CD4-positive, alpha-beta T cell treated with Interleukin-21 for 1 hour (primary cell): ENCODE data around the gene GLIPR1L1.

Source experiments
- DNase-seq: peaks from one replicate; pipeline ENCODE4 v3.0.0-alpha.2; 2020

GLIPR1L1 gene

DNA sequence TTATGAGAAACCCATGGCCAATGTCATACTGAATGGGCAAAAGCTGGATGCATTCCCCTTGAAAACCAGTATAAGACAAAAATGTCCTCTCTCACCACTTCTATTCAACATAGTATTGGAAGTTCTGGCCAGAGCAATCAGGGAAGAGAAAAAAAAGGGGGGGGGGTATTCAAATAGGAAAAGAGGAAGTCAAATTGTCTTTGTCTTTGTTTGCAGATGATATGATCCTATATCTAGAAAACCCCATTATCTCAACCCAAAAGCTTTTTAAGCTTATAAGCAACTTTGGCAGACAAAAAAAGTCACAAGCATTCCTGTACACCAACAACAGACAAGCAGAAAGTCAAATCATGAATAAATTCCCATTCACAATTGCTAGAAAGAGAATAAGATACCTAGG lies 19.5 kb downstream of the GLIPR1L1 start:
- no peak for DNase-seq

DNA sequence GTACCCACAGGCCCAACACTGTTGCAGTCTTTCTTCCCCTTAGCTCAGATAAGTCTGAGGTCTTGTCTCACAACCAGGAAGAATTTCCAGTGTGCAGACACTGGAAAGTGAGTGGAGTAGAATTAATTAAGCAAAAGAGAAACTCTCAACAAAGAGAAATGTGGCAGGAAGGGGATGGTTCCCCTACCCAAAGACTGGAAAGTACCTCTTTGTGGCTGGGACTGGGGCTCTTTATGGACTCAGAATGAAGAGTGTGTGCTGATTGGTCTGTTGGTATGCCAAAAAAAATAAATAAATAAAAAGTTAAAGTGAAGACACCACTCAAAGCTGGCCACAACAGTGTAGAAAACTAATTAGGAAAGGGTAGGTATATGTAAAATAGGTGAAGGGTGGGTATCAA lies 26.4 kb downstream of the GLIPR1L1 start:
- DNase-seq: peak; percentile 4

DNA sequence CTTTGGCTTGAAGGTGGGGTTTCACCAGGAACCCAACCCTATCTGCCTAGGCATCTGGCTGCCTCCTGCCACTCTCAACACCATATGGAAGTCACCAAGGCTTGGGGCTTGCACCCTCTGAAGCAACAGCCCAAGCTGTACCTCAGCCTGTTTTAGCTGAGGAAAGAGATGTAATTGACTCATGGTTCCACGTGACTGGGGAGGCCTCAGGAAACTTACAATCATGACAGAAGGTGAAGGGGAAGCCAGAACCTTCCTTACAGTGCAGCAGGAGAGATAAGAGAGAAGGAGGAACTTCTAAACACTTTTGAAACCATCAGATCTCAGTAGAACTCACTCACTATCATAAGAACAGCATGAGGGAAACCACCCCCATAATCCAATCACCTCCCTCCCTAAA lies 26.9 kb downstream of the GLIPR1L1 start:
- DNase-seq: no peak

DNA sequence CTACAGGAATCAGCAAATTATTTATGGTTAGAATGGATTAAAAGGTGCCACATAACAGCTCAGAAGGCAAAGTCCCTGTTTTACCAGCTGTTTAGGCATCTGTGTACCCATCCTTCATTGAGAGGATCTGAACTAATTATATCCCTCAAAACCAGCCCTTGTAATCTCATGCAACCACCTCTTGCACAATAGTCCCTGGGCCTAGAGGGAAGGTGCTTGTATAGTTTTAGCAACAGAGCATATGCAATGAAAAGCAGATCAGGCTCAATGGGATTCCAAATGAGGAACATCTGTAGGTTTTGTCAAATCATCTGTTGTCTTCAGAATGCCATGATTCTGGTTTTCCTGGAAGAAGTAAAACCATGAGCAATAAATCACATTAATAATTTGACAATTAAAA lies 30.4 kb downstream of the GLIPR1L1 start:
- DNase-seq: no peak

GRCh38 chr12:75366629-75367028 lies 32.2 kb downstream of the GLIPR1L1 start:
- DNase-seq: no peak

GRCh38 chr12:75374971-75375370 lies 40.5 kb downstream of the GLIPR1L1 start:
- DNase-seq: no peak

DNA sequence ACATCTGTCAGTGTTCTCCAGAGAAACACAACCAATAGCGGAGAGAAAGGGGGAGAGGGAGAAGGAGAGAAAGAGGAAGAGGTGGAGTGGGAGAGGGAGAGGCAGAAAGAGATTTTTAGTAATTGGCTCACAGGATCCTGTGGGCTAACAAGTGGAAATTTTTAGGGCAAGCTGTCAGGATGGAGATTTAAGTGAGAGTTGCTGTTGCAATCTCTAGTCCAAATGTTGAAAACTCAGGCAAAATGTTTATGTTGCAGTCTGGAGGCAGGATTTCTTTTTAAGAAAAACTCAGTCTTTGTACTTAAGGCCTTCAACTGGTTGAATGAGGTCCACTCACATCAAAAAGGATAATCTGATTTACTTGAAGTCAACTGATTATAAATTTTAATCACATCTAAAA lies 43.9 kb downstream of the GLIPR1L1 start:
- DNase-seq: no peak

- no peak for DNase-seq
These were observed 54.6 kb downstream of the GLIPR1L1 start for GRCh38 chr12:75389061-75389460.

DNA sequence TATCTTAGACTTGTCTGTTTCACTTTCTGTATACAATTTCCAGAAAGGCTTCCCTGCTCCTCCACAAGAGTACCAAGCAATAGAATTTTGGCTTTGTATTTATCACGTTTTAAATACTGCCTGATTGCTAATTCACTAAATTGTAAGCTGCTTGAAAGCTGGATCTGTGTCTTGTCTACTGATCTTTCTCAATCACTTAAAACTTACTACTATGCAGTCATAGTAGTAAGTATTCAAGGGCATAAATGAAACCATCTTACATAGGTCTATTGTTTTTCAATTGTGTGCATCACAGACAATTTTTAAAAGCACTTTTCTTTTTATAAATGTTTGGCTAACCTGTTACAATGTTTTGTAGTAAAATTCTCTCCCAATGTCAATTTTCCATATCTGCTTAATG lies 55.2 kb downstream of the GLIPR1L1 start:
- DNase-seq: no peak

DNA sequence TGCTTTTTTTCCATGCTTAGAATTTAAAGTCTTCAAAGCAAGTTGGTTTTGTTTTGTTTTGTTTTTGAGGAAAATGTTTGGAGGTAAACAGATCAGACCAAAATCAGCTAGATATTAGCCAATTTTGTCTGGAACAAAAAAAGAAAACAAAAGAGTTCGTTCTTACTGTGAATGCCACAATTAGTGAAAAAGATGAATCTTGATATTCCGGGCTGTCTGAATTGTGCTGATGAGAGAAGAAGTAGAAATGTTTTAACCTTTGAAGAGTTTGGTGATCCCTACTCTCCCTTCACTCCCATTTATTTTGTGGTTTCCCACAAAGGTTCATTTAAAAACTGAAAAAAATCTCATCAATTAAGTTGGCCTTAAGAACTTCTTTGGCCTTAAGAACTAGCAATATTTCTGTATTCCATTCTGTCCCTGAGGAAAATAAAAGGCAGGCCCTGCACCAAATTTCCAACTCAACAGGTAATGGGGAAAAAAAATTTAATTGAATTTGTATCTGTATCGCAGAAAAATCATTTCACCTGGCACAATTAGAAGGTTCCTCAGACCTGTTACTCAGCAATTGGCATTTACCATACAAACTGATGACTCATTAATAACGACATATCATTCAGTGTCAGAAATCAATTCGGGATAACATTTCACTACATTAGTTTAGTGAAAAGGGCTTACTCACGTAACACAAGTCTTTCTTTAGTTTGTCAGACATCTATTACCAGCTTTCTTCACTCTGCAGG lies 55.9 kb downstream of the GLIPR1L1 start:
- no peak for DNase-seq

- peak; percentile 95 for DNase-seq
These were observed 56.5 kb downstream of the GLIPR1L1 start, which contains the start of gene GLIPR1L2 for GRCh38 chr12:75390899-75391538. Gene GLIPR1L2 (plus strand): TSS chr12:75391089. CDS start chr12:75391117, 28 bp downstream.

GRCh38 chr12:75404231-75404630 lies 69.8 kb downstream of the GLIPR1L1 start:
- no peak for DNase-seq

DNA sequence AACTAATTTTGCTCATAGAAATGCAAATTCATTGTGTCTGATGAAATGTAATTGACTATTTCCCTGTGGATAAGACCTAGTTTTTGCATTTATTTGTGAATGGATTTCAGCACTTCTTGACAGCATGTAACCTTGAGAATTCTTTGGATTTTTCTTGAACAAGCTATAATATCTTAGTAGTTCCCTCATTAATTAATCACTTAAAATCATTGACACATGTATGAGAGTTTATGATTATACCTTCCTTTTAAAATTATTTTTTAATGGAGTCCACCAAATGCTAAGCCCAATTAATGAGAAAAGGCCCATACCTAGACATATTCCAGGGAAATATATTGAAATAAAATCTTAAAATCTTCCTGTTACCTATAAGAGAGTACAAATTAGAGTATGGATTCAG lies 73.2 kb downstream of the GLIPR1L1 start:
- DNase-seq: no peak

GRCh38 chr12:75409830-75410229 lies 75.4 kb downstream of the GLIPR1L1 start:
- no peak for DNase-seq

GRCh38 chr12:75414671-75415070 lies 80.2 kb downstream of the GLIPR1L1 start:
- no peak for DNase-seq

DNA sequence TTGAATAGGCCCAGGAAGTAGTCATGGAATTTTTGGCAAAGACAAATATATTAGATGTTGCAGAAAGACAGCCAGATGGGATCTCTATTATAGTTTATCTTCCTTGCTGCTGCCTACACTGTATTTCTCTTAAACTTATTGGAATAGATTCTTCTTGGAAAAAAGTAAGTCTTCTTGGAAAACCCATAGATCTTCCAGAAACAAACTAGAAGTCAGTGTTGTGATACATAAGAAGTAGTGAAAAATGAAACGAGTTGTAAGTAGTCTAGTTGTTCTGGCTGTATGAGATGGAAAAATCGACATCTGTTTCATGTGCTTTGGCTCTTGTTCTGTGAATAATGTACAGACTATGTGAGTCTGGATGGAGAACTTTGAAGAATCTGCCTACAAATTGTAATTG lies 85.4 kb downstream of the GLIPR1L1 start:
- no peak for DNase-seq
